PFSK-1 (cell line): ENCODE data around the gene GDPD4.

ENCODE experiments used
- FOXP2 ChIP-seq: optimal IDR thresholded peaks from 2 replicates; pipeline ENCODE3; 2011; ENCODE audit warnings: borderline replicate concordance, control low read depth, inconsistent platforms; ENCODE audit not compliant: insufficient read depth; ENCODE audit errors: extremely low read length, extremely low read depth
- POLR2AphosphoS5 ChIP-seq: IDR thresholded peaks from 2 replicates; pipeline ENCODE4 v1.6.1; 2012; ENCODE audit warnings: low read depth, mild to moderate bottlenecking, control low read depth, low read length, moderate library complexity
- SIN3A ChIP-seq: IDR thresholded peaks from 2 replicates; pipeline ENCODE4 v1.6.1; 2012; ENCODE audit warnings: mild to moderate bottlenecking, low read length, moderate library complexity, borderline replicate concordance; ENCODE audit not compliant: insufficient read depth
- TAF1 ChIP-seq: IDR thresholded peaks from 2 replicates; pipeline ENCODE4 v1.6.1; 2012; ENCODE audit warnings: low read length, control low read depth, borderline replicate concordance; ENCODE audit not compliant: insufficient read depth
- TF ChIP-seq, protein P1 (sequence below), 2 experiments: IDR thresholded peaks; 2 replicates each; pipeline versions ENCODE4 v1.6.1 to v1.8.0; 2011 to 2012; ENCODE audit warnings: low read depth in 2 of 2, low read length in 2 of 2, control low read depth in 1 of 2, inconsistent platforms in 1 of 2, mild to moderate bottlenecking in 1 of 2, moderate library complexity in 1 of 2; ENCODE audit not compliant: insufficient read depth in 1 of 2

GDPD4 gene

DNA sequence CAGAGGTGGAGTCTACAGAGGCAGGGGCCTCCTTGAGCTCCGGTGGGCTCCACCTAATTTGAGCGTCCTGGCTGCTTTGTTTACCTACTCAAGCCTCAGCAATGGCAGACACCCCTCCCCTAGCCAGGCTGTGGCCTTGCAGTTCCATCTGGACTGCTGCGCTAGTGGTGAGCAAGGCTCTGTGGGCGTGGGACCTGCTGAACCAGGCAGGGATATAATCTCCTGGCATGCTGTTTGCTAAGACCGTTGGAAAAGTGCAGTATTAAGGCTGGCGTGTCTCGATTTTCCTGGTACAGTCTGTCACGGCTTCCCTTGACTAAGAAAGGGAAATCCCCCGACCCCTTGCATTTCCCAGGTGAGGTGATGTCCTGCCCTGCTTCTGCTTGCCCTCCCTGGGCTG lies 77.7 kb downstream of the GDPD4 start:
- no peak for TF ChIP-seq TAF1

DNA sequence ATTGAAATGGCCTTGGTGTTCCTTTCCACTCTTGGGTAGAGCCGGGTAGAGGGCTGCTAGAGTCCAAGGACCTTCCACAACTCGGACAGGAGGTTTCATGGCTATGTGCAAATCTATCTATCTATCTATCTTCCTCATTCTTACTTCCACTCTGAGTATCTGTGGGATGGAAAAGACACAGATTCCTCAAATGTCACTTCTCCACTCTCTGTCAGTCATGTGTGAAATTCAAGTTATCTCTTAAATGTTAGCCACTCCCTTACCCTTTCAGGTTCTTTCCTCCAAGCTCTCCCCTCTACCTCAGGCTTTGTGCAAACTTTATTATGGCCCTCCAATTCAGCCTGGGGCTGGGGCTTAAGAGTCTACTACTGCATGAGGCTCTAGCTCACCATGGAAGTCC lies 84.3 kb downstream of the GDPD4 start:
- no peak for TF ChIP-seq POLR2AphosphoS5
- TF ChIP-seq, protein P1, sequence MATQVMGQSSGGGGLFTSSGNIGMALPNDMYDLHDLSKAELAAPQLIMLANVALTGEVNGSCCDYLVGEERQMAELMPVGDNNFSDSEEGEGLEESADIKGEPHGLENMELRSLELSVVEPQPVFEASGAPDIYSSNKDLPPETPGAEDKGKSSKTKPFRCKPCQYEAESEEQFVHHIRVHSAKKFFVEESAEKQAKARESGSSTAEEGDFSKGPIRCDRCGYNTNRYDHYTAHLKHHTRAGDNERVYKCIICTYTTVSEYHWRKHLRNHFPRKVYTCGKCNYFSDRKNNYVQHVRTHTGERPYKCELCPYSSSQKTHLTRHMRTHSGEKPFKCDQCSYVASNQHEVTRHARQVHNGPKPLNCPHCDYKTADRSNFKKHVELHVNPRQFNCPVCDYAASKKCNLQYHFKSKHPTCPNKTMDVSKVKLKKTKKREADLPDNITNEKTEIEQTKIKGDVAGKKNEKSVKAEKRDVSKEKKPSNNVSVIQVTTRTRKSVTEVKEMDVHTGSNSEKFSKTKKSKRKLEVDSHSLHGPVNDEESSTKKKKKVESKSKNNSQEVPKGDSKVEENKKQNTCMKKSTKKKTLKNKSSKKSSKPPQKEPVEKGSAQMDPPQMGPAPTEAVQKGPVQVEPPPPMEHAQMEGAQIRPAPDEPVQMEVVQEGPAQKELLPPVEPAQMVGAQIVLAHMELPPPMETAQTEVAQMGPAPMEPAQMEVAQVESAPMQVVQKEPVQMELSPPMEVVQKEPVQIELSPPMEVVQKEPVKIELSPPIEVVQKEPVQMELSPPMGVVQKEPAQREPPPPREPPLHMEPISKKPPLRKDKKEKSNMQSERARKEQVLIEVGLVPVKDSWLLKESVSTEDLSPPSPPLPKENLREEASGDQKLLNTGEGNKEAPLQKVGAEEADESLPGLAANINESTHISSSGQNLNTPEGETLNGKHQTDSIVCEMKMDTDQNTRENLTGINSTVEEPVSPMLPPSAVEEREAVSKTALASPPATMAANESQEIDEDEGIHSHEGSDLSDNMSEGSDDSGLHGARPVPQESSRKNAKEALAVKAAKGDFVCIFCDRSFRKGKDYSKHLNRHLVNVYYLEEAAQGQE (IDR thresholded peaks at IDR 0.05; ENCODE audit: insufficient read depth in 1 of 2, low read depth in 2 of 2, low read length in 2 of 2): no peak
- no peak for TF ChIP-seq FOXP2
- no peak for TF ChIP-seq TAF1
- no peak for TF ChIP-seq SIN3A

DNA sequence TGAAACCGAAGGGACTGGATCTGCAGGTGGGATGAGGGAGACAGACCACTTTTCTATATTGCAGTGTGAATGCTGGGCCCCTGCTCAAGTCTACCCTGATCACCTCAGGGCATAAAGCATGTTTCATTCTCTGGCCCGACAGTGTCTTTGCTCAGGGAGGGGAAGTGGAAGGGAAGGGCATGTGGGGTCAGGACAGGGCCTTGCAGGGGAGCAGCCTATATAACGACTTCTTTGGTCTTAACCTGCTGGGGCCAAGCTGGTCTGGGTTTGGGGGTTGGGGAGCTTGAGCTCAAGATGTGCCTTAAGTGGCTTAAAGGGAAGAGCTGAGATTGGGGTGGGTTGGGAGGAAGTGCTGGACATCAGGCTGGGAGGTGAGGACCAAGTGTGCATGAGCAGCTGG lies 86.4 kb downstream of the GDPD4 start:
- TF ChIP-seq TAF1 (no peak), SIN3A (no peak), FOXP2 (no peak), POLR2AphosphoS5 (no peak)
- TF ChIP-seq, protein P1 (IDR thresholded peaks at IDR 0.05; ENCODE audit: insufficient read depth in 1 of 2, low read depth in 2 of 2, low read length in 2 of 2): no peak

DNA sequence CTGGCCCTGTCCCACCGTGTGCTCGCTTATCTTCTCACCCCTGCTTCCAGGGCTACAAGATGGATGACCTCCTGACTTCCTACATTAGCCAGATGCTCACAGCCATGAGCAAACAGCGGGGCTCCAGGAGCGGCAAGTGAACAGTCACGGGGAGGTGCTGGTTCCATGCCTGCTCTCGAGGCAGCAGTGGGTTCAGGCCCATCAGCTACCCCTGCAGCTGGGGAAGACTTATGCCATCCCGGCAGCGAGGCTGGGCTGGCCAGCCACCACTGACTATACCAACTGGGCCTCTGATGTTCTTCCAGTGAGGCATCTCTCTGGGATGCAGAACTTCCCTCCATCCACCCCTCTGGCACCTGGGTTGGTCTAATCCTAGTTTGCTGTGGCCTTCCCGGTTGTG lies 86.9 kb downstream of the GDPD4 start:
- TF ChIP-seq FOXP2 (no peak), TAF1 (no peak), SIN3A (no peak), POLR2AphosphoS5 (no peak)
- TF ChIP-seq, protein P1 (IDR thresholded peaks at IDR 0.05; ENCODE audit: insufficient read depth in 1 of 2, low read depth in 2 of 2, low read length in 2 of 2): no peak

GRCh38 chr11:77213589-77214428 lies 87.7 kb downstream of the GDPD4 start:
- TF ChIP-seq POLR2AphosphoS5 (no peak), FOXP2 (no peak), SIN3A (no peak), TAF1 (no peak)
- TF ChIP-seq, protein P1 (IDR thresholded peaks at IDR 0.05; ENCODE audit: insufficient read depth in 1 of 2, low read depth in 2 of 2, low read length in 2 of 2): no peak
